BJ (cell line): ENCODE measurements around the gene HS3ST3A1. TPM values are rescaled to one million over a fixed set of nuclear protein-coding genes. Genes with fewer than 3 reads are reported as not detected.
"Not testable (repeated sequence)": the region's sequence is repeated elsewhere in the genome, so short reads cannot be mapped to it uniquely, and the experiment has no call there.

Experiments used
- CTCF ChIA-PET: fragments of 350-600 bp; formaldehyde crosslinking; extraction: SDS; loops from one replicate; lab custom pipeline; 2021; ENCODE audit warnings: antibody characterized with exemption, inconsistent platforms; lab: Yijun Ruan, JAX
- POLR2A ChIA-PET: fragments of 300-600 bp; sonication (Branson Sonifier 250); formaldehyde crosslinking; extraction: SDS; loops from one replicate; lab custom pipeline; 2021; ENCODE audit warnings: antibody characterized with exemption; lab: Charles Lee
- DNase-seq: peaks from one replicate; pipeline ENCODE4 v3.0.0-alpha.2; 2011; ENCODE audit warnings: low read depth
- H3K27me3 ChIP-seq: 2 replicates; pipeline ENCODE4 v1.6.0; 2011; ENCODE audit warnings: low read length; ENCODE audit not compliant: control insufficient read depth, insufficient read depth
- H3K36me3 ChIP-seq: 2 replicates; pipeline ENCODE4 v1.5.1; 2011; ENCODE audit warnings: low read length; ENCODE audit not compliant: control insufficient read depth, insufficient read depth
- H3K4me3 ChIP-seq: 2 replicates; pipeline ENCODE4 v1.5.1; 2011; ENCODE audit warnings: low read depth, mild to moderate bottlenecking, control low read depth, low read length
- CTCF ChIP-seq: IDR thresholded peaks from 2 replicates; pipeline ENCODE4 v1.5.1; 2011; ENCODE audit warnings: low read depth, mild to moderate bottlenecking, control low read depth, inconsistent platforms, low read length, moderate library complexity; ENCODE audit not compliant: insufficient read depth
- polyA plus RNA-seq: library from polyadenylated mRNA; depleted of rRNA; stranded (reverse); fragments of >200 nt; gene quantifications from 2 replicates; pipeline ENCODE4 v1.2.3, GENCODE V29; 2011

HS3ST3A1 gene
- polyA plus RNA-seq, 1 experiment: 7.5 TPM

- Histone ChIP-seq H3K27me3 (no peaks in the 10 kb centered on the region), H3K4me3 (no peak overlapping the region), H3K36me3 (no peaks in the 10 kb centered on the region)
- DNase-seq: no peak
- no peak for TF ChIP-seq CTCF
- ChIA-PET POLR2A (no interaction called here), CTCF (no interaction called here)
Measured at GRCh38 chr17:13500947-13501346, 100.8 kb downstream of the HS3ST3A1 start.

GRCh38 chr17:13498184-13498583, 103.5 kb downstream of the HS3ST3A1 start:
- no peak for TF ChIP-seq CTCF
- no peak for DNase-seq
- ChIA-PET CTCF (no interaction called here), POLR2A (no interaction called here)
- Histone ChIP-seq H3K27me3 (no peaks in the 10 kb centered on the region), H3K4me3 (no peak overlapping the region), H3K36me3 (no peaks in the 10 kb centered on the region)

- POLR2A ChIA-PET, H3K27me3 ChIP-seq, CTCF ChIA-PET, H3K4me3 ChIP-seq, H3K36me3 ChIP-seq, DNase-seq: not testable (repeated sequence)
Measured at GRCh38 chr17:13496553-13497056, 105.1 kb downstream of the HS3ST3A1 start.

GRCh38 chr17:13495423-13495822, 106.3 kb downstream of the HS3ST3A1 start:
- DNase-seq: no peak
- ChIA-PET POLR2A (no interaction called here), CTCF (no interaction called here)
- no peak for TF ChIP-seq CTCF
- Histone ChIP-seq H3K27me3 (no peaks in the 10 kb centered on the region), H3K36me3 (no peaks in the 10 kb centered on the region), H3K4me3 (no peak overlapping the region)

GRCh38 chr17:13492737-13493122, 109.0 kb downstream of the HS3ST3A1 start:
- DNase-seq: no peak
- POLR2A ChIA-PET: no interaction called here
- CTCF ChIA-PET: no interaction called here

More at GRCh38 chr17:13492737-13493122, 109.0 kb downstream of the HS3ST3A1 start:
- no peaks in the 10 kb centered on the region for H3K27me3 ChIP-seq
- no peaks in the 10 kb centered on the region for H3K36me3 ChIP-seq
- no peak for TF ChIP-seq CTCF
- H3K4me3 ChIP-seq: no peak overlapping the region
